ENCODE data around the gene CIAO3. TPM values are rescaled to one million over a fixed set of nuclear protein-coding genes. Genes with fewer than 3 reads are reported as not detected.

Gene CIAO3
- total RNA-seq, 2 experiments from 2014 or later, result 33.4 to 34.5 TPM

GRCh38 chr16:710500-711075 lies 30.2 kb downstream of the CIAO3 start:
- POLR2A ChIA-PET, result no interaction called here
- CTCF ChIA-PET, result interaction anchor here (0.8 to 3.0 kb wide), 6 partner anchors 9 to 77 kb away, joined by 3 to 19 read pairs (median 4); no protein-coding TSS in a partner anchor

- POLR2A ChIA-PET, result no interaction called here
Observed at GRCh38 chr16:709566-710499, 31.0 kb downstream of the CIAO3 start.

GRCh38 chr16:708959-709358 lies 31.8 kb downstream of the CIAO3 start:
- POLR2A ChIA-PET, result no interaction called here
- CTCF ChIA-PET, result interaction anchor here (3.0 kb wide), 1 partner anchor 76 kb away, joined by 19 read pairs; no protein-coding TSS in a partner anchor

More at GRCh38 chr16:709566-710499, 31.0 kb downstream of the CIAO3 start:
- CTCF ChIA-PET, result interaction anchor here (0.8 to 3.0 kb wide), 6 partner anchors 8 to 80 kb away, joined by 3 to 19 read pairs (median 4); no protein-coding TSS in a partner anchor

- CTCF ChIA-PET, result no interaction called here
Observed at GRCh38 chr16:708019-708418, 32.8 kb downstream of the CIAO3 start.

GRCh38 chr16:707062-707538 lies 33.7 kb downstream of the CIAO3 start:
- POLR2A ChIA-PET, result interaction anchor here (0.7 kb wide), 1 partner anchor 9 kb away, joined by 3 read pairs; no protein-coding TSS in a partner anchor
- CTCF ChIA-PET, result interaction anchor here (0.5 to 2.3 kb wide), 2 partner anchors 9 to 78 kb away, joined by 3 to 9 read pairs; no protein-coding TSS in a partner anchor

More at GRCh38 chr16:708019-708418, 32.8 kb downstream of the CIAO3 start:
- POLR2A ChIA-PET, result no interaction called here

- POLR2A ChIA-PET, result interaction anchor here (0.7 kb wide), 1 partner anchor 9 kb away, joined by 3 read pairs; no protein-coding TSS in a partner anchor
- CTCF ChIA-PET, result interaction anchor here (2.3 kb wide), 1 partner anchor 79 kb away, joined by 9 read pairs; no protein-coding TSS in a partner anchor
Observed at GRCh38 chr16:706189-707061, 34.4 kb downstream of the CIAO3 start.

- POLR2A ChIA-PET, result no interaction called here
- CTCF ChIA-PET, result interaction anchor here (2.3 kb wide), 1 partner anchor 80 kb away, joined by 9 read pairs; no protein-coding TSS in a partner anchor
Observed at GRCh38 chr16:705431-706188, 35.2 kb downstream of the CIAO3 start, which contains the start of gene FBXL16. FBXL16 (minus strand) TSS chr16:705801; CDS start chr16:697405, 8,396 bp downstream.

- CTCF ChIA-PET, result interaction anchor here (0.8 kb wide), 1 partner anchor 7 kb away, joined by 3 read pairs; no protein-coding TSS in a partner anchor
- POLR2A ChIA-PET, result no interaction called here
Observed at GRCh38 chr16:704552-705380, 36.0 kb downstream of the CIAO3 start.

GRCh38 chr16:704047-704446 lies 36.8 kb downstream of the CIAO3 start:
- CTCF ChIA-PET, result interaction anchor here (0.8 kb wide), 1 partner anchor 8 kb away, joined by 3 read pairs; no protein-coding TSS in a partner anchor
- POLR2A ChIA-PET, result interaction anchor here (0.6 kb wide), 1 partner anchor 53 kb away, joined by 3 read pairs; no protein-coding TSS in a partner anchor

GRCh38 chr16:703406-703805 lies 37.4 kb downstream of the CIAO3 start:
- POLR2A ChIA-PET, result interaction anchor here (0.6 kb wide), 1 partner anchor 53 kb away, joined by 3 read pairs; no protein-coding TSS in a partner anchor
- CTCF ChIA-PET, result interaction anchor here (1.2 to 1.6 kb wide), 2 partner anchors 13 to 81 kb away, joined by 3 to 4 read pairs; partner anchors contain the start of gene WDR24

GRCh38 chr16:702341-702740 lies 38.5 kb downstream of the CIAO3 start:
- POLR2A ChIA-PET, result no interaction called here
- CTCF ChIA-PET, result interaction anchor here (0.6 to 1.6 kb wide), 5 partner anchors 8 to 83 kb away, joined by 3 to 4 read pairs (median 3); partner anchors contain the start of gene WDR24

- ChIA-PET CTCF (interaction anchor here (0.5 to 1.4 kb wide), 3 partner anchors 10 to 263 kb away, joined by 3 to 4 read pairs (median 3); no protein-coding TSS in a partner anchor), POLR2A (no interaction called here)
Observed at GRCh38 chr16:700684-701584, 39.9 kb downstream of the CIAO3 start.

- CTCF ChIA-PET, result interaction anchor here (0.7 to 0.8 kb wide), 4 partner anchors 8 to 271 kb away, joined by 3 to 5 read pairs (median 4); no protein-coding TSS in a partner anchor
Observed at GRCh38 chr16:698911-699671, 41.7 kb downstream of the CIAO3 start.

GRCh38 chr16:695355-696089 lies 45.3 kb downstream of the CIAO3 start:
- ChIA-PET CTCF (interaction anchor here (0.7 to 2.0 kb wide), 10 partner anchors 12 to 90 kb away, joined by 3 to 10 read pairs (median 5); partner anchors contain the start of genes ANTKMT, JMJD8 and METRN), POLR2A (interaction anchor here (0.5 to 1.0 kb wide), 5 partner anchors 26 to 93 kb away, joined by 3 read pairs; partner anchors contain the start of genes ANTKMT, CHTF18 and RPUSD1)

More at GRCh38 chr16:698911-699671, 41.7 kb downstream of the CIAO3 start:
- POLR2A ChIA-PET, result interaction anchor here (0.6 kb wide), 1 partner anchor 206 kb away, joined by 5 read pairs; no protein-coding TSS in a partner anchor
